ENCODE data around the gene PLA2G2E. TPM values are rescaled to one million over a fixed set of nuclear protein-coding genes. Genes with fewer than 3 reads are reported as not detected.

PLA2G2E gene
- not detected in 2 replicates for total RNA-seq

- no peak within 1 kb of the TSS for H3K27ac Mint-ChIP-seq
- H3K27me3 Mint-ChIP-seq (ENCODE audit: low read depth), result no peaks in the 10 kb centered on the region
- no peak within 1 kb of the TSS for H3K4me3 Mint-ChIP-seq (ENCODE audit: low read depth)
- no peaks in the 10 kb centered on the region for H3K36me3 Mint-ChIP-seq (ENCODE audit: low read depth)
- no peak for DNase-seq (ENCODE audit: low spot score)
- intact Hi-C loops (cut with micrococcal nuclease), result no loop called here
- H3K9me3 Mint-ChIP-seq, result no peaks in the 10 kb centered on the region
- H3K4me1 Mint-ChIP-seq (ENCODE audit: low read depth), result no peaks in the 10 kb centered on the region
These were observed at the start of gene PLA2G2E for GRCh38 chr1:19923137-19923952. TSS of gene PLA2G2E (minus strand) at chr1:19923617. CDS start at chr1:19923559, 58 bp downstream.

- Mint-ChIP-seq H3K9me3 (no peaks in the 10 kb centered on the region), H3K4me3 (ENCODE audit: low read depth) (no peak overlapping the region), H3K4me1 (ENCODE audit: low read depth) (peaks cover 4% of the 10 kb centered on the region), H3K27ac (no peak overlapping the region), H3K36me3 (ENCODE audit: low read depth) (no peaks in the 10 kb centered on the region), H3K27me3 (ENCODE audit: low read depth) (peaks cover 16% of the 10 kb centered on the region)
- no peak for DNase-seq (ENCODE audit: low spot score)
- intact Hi-C loops (cut with micrococcal nuclease), result no loop called here
These were observed 48.2 kb upstream of the PLA2G2E start for GRCh38 chr1:19971664-19972063.

- no peak for DNase-seq (ENCODE audit: low spot score)
- Mint-ChIP-seq H3K4me3 (ENCODE audit: low read depth) (no peak overlapping the region), H3K27me3 (ENCODE audit: low read depth) (peaks cover 20% of the 10 kb centered on the region), H3K36me3 (ENCODE audit: low read depth) (no peaks in the 10 kb centered on the region), H3K4me1 (ENCODE audit: low read depth) (peaks cover 2% of the 10 kb centered on the region), H3K9me3 (no peaks in the 10 kb centered on the region), H3K27ac (no peak overlapping the region)
- intact Hi-C loops (cut with micrococcal nuclease), result no loop called here
These were observed 46.7 kb upstream of the PLA2G2E start for GRCh38 chr1:19969898-19970660.

GRCh38 chr1:19967808-19968207, 44.4 kb upstream of the PLA2G2E start:
- no peaks in the 10 kb centered on the region for H3K36me3 Mint-ChIP-seq (ENCODE audit: low read depth)
- no peak for DNase-seq (ENCODE audit: low spot score)
- H3K4me1 Mint-ChIP-seq (ENCODE audit: low read depth), result no peaks in the 10 kb centered on the region
- H3K27ac Mint-ChIP-seq, result no peak overlapping the region
- no peak overlapping the region for H3K4me3 Mint-ChIP-seq (ENCODE audit: low read depth)
- intact Hi-C loops (cut with micrococcal nuclease), result no loop called here
- peaks cover 24% of the 10 kb centered on the region for H3K27me3 Mint-ChIP-seq (ENCODE audit: low read depth)
- H3K9me3 Mint-ChIP-seq, result no peaks in the 10 kb centered on the region

- H3K4me1 Mint-ChIP-seq (ENCODE audit: low read depth), result no peaks in the 10 kb centered on the region
- H3K27me3 Mint-ChIP-seq (ENCODE audit: low read depth), result peaks cover 20% of the 10 kb centered on the region
- no peaks in the 10 kb centered on the region for H3K9me3 Mint-ChIP-seq
- DNase-seq (ENCODE audit: low spot score), result no peak
- H3K27ac Mint-ChIP-seq, result no peak overlapping the region
- intact Hi-C loops (cut with micrococcal nuclease), result no loop called here
- H3K36me3 Mint-ChIP-seq (ENCODE audit: low read depth), result no peaks in the 10 kb centered on the region
- H3K4me3 Mint-ChIP-seq (ENCODE audit: low read depth), result no peak overlapping the region
These were observed 41.1 kb upstream of the PLA2G2E start for GRCh38 chr1:19964542-19964941.

GRCh38 chr1:19963636-19964035, 40.2 kb upstream of the PLA2G2E start:
- DNase-seq (ENCODE audit: low spot score), result no peak
- H3K4me3 Mint-ChIP-seq (ENCODE audit: low read depth), result no peak overlapping the region
- H3K36me3 Mint-ChIP-seq (ENCODE audit: low read depth), result no peaks in the 10 kb centered on the region
- H3K4me1 Mint-ChIP-seq (ENCODE audit: low read depth), result no peaks in the 10 kb centered on the region
- H3K9me3 Mint-ChIP-seq, result no peaks in the 10 kb centered on the region
- H3K27me3 Mint-ChIP-seq (ENCODE audit: low read depth), result peaks cover 20% of the 10 kb centered on the region
- H3K27ac Mint-ChIP-seq, result no peak overlapping the region
- intact Hi-C loops (cut with micrococcal nuclease), result no loop called here

GRCh38 chr1:19960591-19960990, 37.2 kb upstream of the PLA2G2E start:
- no peaks in the 10 kb centered on the region for H3K9me3 Mint-ChIP-seq
- peaks cover 14% of the 10 kb centered on the region for H3K27me3 Mint-ChIP-seq (ENCODE audit: low read depth)
- H3K36me3 Mint-ChIP-seq (ENCODE audit: low read depth), result no peaks in the 10 kb centered on the region
- intact Hi-C loops (cut with micrococcal nuclease), result no loop called here
- DNase-seq (ENCODE audit: low spot score), result no peak
- H3K27ac Mint-ChIP-seq, result no peak overlapping the region
- H3K4me1 Mint-ChIP-seq (ENCODE audit: low read depth), result no peaks in the 10 kb centered on the region
- H3K4me3 Mint-ChIP-seq (ENCODE audit: low read depth), result no peak overlapping the region

GRCh38 chr1:19957779-19958178, 34.4 kb upstream of the PLA2G2E start:
- intact Hi-C loops (cut with micrococcal nuclease), result no loop called here

GRCh38 chr1:19955534-19956170, 32.2 kb upstream of the PLA2G2E start:
- no peak overlapping the region for H3K4me3 Mint-ChIP-seq (ENCODE audit: low read depth)
- H3K27me3 Mint-ChIP-seq (ENCODE audit: low read depth), result peaks cover 14% of the 10 kb centered on the region
- H3K4me1 Mint-ChIP-seq (ENCODE audit: low read depth), result no peaks in the 10 kb centered on the region
- H3K36me3 Mint-ChIP-seq (ENCODE audit: low read depth), result no peaks in the 10 kb centered on the region
- intact Hi-C loops (cut with micrococcal nuclease), result no loop called here
- no peaks in the 10 kb centered on the region for H3K9me3 Mint-ChIP-seq
- no peak overlapping the region for H3K27ac Mint-ChIP-seq
- DNase-seq (ENCODE audit: low spot score), result no peak

More at GRCh38 chr1:19957779-19958178, 34.4 kb upstream of the PLA2G2E start:
- DNase-seq (ENCODE audit: low spot score), result no peak
- Mint-ChIP-seq H3K27me3 (ENCODE audit: low read depth) (peaks cover 13% of the 10 kb centered on the region), H3K4me1 (ENCODE audit: low read depth) (no peaks in the 10 kb centered on the region), H3K36me3 (ENCODE audit: low read depth) (no peaks in the 10 kb centered on the region), H3K9me3 (no peaks in the 10 kb centered on the region), H3K4me3 (ENCODE audit: low read depth) (no peak overlapping the region), H3K27ac (no peak overlapping the region)

- no peak for DNase-seq (ENCODE audit: low spot score)
- H3K4me3 Mint-ChIP-seq (ENCODE audit: low read depth), result no peak overlapping the region
- peaks cover 14% of the 10 kb centered on the region for H3K27me3 Mint-ChIP-seq (ENCODE audit: low read depth)
- H3K36me3 Mint-ChIP-seq (ENCODE audit: low read depth), result no peaks in the 10 kb centered on the region
- intact Hi-C loops (cut with micrococcal nuclease), result no loop called here
- no peaks in the 10 kb centered on the region for H3K4me1 Mint-ChIP-seq (ENCODE audit: low read depth)
- no peak overlapping the region for H3K27ac Mint-ChIP-seq
- no peaks in the 10 kb centered on the region for H3K9me3 Mint-ChIP-seq
These were observed 30.6 kb upstream of the PLA2G2E start for GRCh38 chr1:19954059-19954458.

- H3K4me3 Mint-ChIP-seq (ENCODE audit: low read depth), result no peak overlapping the region
- no peaks in the 10 kb centered on the region for H3K36me3 Mint-ChIP-seq (ENCODE audit: low read depth)
- H3K4me1 Mint-ChIP-seq (ENCODE audit: low read depth), result peaks cover 6% of the 10 kb centered on the region
- no peak for DNase-seq (ENCODE audit: low spot score)
- no peaks in the 10 kb centered on the region for H3K9me3 Mint-ChIP-seq
- H3K27me3 Mint-ChIP-seq (ENCODE audit: low read depth), result peaks cover 14% of the 10 kb centered on the region
- intact Hi-C loops (cut with micrococcal nuclease), result no loop called here
- no peak overlapping the region for H3K27ac Mint-ChIP-seq
These were observed 25.6 kb upstream of the PLA2G2E start for GRCh38 chr1:19949016-19949415.

GRCh38 chr1:19946971-19947370, 23.6 kb upstream of the PLA2G2E start:
- DNase-seq (ENCODE audit: low spot score), result no peak
- intact Hi-C loops (cut with micrococcal nuclease), result no loop called here

GRCh38 chr1:19946331-19946751, 22.9 kb upstream of the PLA2G2E start:
- intact Hi-C loops (cut with micrococcal nuclease), result no loop called here
- H3K4me3 Mint-ChIP-seq (ENCODE audit: low read depth), result no peak overlapping the region
- H3K9me3 Mint-ChIP-seq, result no peaks in the 10 kb centered on the region

More at GRCh38 chr1:19946971-19947370, 23.6 kb upstream of the PLA2G2E start:
- H3K27ac Mint-ChIP-seq, result no peak overlapping the region
- no peaks in the 10 kb centered on the region for H3K36me3 Mint-ChIP-seq (ENCODE audit: low read depth)
- peaks cover 11% of the 10 kb centered on the region for H3K27me3 Mint-ChIP-seq (ENCODE audit: low read depth)
- no peak overlapping the region for H3K4me3 Mint-ChIP-seq (ENCODE audit: low read depth)
- no peaks in the 10 kb centered on the region for H3K9me3 Mint-ChIP-seq
- H3K4me1 Mint-ChIP-seq (ENCODE audit: low read depth), result peaks cover 6% of the 10 kb centered on the region

More at GRCh38 chr1:19946331-19946751, 22.9 kb upstream of the PLA2G2E start:
- Mint-ChIP-seq H3K27ac (no peak overlapping the region), H3K27me3 (ENCODE audit: low read depth) (peaks cover 10% of the 10 kb centered on the region), H3K4me1 (ENCODE audit: low read depth) (peaks cover 6% of the 10 kb centered on the region), H3K36me3 (ENCODE audit: low read depth) (no peaks in the 10 kb centered on the region)
- no peak for DNase-seq (ENCODE audit: low spot score)
